GM19239 (cell line): ENCODE measurements around the gene CREBL2.
A peak's percentile ranks its signal among the peaks of the same experiment; 100 is the strongest.
"Not testable (repeated sequence)": the region's sequence is repeated elsewhere in the genome, so short reads cannot be mapped to it uniquely, and the experiment has no call there.

Source experiments
- DNase-seq: peaks from one replicate; pipeline ENCODE4 v3.0.0; 2011; ENCODE audit warnings: low spot score; ENCODE audit not compliant: insufficient read length
- FAIRE-seq: peaks from 2 replicates; lab custom pipeline; 2011; peaks lifted over from hg19 to GRCh38; lab: Jason Lieb, UNC

Gene CREBL2

GRCh38 chr12:12611512-12612306 is at the start of gene CREBL2:
Gene CREBL2 (plus strand): TSS chr12:12611876. CDS start chr12:12612173, 297 bp downstream.
- FAIRE-seq (peak; percentile 97), DNase-seq (peak; percentile 76)

GRCh38 chr12:12562016-12562483 is 49.6 kb upstream of the CREBL2 start:
- DNase-seq = no peak
- FAIRE-seq = no peak

DNA sequence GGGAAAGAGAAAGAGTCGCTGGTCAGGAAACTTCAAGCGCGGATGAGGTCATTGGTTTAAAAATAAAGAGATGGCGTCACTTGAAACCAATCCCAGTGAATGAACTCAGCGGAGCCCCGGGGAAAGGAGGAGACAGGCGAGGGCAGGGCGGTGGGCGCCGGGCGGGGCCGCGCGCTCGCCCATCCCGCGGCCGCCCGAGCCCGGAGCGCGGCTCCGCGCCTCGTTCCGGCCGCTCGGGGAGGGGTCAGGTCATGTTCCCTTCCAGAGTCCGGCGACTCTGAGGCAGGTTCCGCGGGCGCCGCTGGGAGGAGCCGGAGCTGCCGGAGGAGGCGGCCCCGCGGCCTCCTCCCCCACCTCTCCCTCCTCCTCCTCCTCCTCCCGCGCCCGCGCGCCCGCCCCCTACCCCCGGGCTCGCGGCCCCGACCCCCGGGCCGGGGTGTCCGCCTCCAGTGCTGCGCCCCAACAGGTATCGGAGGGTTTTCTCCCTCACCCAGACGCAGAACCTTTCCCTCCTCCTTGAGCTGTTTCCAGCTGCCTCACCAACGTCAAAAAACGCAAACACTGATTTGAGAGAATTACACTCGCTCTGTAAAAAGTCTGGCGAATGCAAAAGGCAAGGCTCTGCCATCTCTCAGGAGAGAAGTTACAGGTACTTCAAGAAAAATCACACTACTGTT is 49.0 kb upstream of the CREBL2 start, which contains the start of gene DUSP16:
Gene DUSP16, minus strand, starts transcription at position 279 of the 677 bp plus-strand sequence. CDS start 41,765 bp downstream, outside the sequence.
- DNase-seq (peak; percentile 89), FAIRE-seq (peak; percentile 91)

DNA sequence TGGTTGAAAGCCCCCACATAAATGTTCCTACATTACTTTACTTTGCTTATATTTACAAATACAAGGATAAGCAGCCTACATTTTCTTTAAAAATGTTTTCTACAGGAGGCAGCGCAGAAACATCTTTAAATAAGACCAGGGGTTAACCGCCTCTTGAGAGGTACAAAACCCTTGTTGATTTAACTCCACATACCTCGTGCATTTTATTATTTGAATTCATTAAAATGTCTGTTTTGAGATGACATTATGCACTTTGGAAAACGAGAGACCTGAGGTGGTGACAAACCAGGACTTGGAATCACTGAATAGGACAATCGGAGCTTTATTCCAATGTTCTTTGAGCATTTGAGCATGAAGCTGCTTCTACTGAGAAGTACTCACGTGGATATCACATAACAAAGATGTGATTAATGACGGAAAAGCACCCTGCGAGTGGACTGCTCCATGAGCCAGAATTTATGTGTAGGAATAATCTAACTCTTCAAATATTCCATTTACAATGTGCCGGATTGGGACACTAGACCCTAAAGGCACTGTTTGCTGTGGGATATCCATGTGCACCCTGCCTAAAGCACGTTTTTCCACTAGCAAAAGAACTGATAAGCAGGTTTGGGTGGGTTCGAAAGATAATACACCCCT is 48.3 kb upstream of the CREBL2 start:
- FAIRE-seq (no peak), DNase-seq (no peak)

DNA sequence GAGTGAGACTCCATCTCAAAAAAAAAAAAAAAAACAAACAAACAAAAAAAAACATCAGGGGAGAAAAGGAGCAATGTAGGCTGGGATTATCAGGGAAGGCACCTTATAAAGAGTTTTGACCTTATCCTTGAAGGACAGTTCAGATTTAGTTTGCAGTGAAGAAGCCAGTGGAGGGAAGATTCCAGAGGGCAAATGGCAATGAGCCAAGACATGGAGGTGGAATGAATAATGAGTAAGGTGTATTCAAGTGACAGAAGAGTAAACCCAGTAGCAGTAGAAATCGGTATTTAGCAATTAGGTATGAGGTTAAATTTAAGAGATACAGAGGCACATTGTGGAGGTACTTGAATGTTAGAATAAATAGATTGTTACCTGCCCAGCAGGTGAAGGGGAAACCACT is 46.8 kb upstream of the CREBL2 start:
- FAIRE-seq (no peak), DNase-seq (no peak)

GRCh38 chr12:12565971-12566370 is 45.7 kb upstream of the CREBL2 start:
- not testable (repeated sequence) for DNase-seq, FAIRE-seq

DNA sequence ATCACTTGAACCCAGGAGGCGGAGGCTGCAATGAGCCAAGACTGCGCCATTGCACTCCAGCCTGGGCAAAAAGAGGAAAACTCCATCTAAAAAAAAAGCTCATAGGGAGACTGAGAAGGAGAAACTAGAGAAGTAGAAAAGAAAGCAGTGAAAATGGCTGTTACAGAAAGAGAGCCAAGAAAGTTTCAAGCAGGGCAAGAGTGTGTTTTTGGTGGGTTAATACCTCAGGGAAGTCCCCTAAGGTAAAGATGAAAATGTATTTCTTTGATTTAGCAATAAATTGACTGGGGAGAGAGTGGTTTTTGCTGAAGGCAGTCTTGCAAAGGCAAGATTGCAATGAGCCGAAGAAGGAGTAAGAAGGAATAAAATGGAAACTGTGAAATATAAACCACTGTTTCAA is 39.0 kb upstream of the CREBL2 start:
- FAIRE-seq (no peak), DNase-seq (no peak)

- DNase-seq = no peak
- no peak for FAIRE-seq
Observed at GRCh38 chr12:12577786-12578185, 33.9 kb upstream of the CREBL2 start.

GRCh38 chr12:12580716-12581115 is 31.0 kb upstream of the CREBL2 start:
- FAIRE-seq, DNase-seq: not testable (repeated sequence)

DNA sequence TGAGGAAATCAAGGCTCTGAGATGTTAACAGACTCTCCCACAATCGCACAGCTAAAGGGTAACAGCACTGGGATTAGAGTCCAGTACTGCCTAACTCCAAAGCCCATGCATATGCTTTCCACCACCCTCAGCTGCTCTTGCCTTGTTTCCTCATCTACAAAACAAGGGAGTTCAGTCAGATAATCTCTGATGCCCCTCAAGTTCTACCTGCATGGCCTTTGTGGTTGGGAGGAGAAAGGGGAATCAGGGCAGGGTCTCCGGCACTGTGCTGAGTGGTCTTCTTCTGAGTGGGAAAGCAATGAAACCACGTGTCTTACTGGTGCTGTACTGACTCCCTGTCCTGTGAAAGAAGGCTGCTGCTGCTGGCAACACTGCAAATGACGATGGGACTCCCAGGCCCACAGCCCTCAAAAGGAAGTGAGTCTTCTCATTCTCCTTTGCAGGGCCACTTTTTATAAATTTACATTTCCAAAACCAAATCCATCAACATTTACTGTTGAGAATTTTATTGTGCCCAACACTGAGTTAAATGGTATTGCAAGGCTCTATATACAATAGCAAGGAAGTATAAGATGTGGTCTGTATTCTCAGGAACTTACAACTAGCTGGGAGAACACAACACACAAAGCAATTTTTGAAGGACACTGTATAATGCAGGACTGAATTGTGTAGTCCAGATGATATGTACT is 29.3 kb upstream of the CREBL2 start:
- no peak for FAIRE-seq
- DNase-seq = no peak

DNA sequence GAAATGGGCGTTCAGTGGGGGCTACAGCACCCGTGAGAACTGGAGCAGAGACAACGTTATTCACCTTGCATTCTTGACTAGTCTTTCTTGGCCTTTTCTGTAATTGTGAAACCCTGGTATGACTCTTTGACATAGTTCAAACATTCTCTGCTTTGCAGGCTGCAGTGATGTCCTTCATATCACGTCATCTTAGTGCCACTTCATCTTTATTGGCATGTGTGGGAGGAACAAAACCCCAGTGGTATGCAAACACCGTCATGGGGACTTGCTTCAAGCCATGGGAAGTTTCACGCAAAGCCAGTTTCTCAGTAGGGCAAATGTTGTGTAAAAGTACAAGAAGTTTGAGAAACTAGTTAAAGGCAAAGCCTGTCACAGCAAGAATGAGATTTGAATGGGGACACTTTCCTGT is 28.8 kb upstream of the CREBL2 start:
- peak; percentile 98 for FAIRE-seq
- no peak for DNase-seq

DNA sequence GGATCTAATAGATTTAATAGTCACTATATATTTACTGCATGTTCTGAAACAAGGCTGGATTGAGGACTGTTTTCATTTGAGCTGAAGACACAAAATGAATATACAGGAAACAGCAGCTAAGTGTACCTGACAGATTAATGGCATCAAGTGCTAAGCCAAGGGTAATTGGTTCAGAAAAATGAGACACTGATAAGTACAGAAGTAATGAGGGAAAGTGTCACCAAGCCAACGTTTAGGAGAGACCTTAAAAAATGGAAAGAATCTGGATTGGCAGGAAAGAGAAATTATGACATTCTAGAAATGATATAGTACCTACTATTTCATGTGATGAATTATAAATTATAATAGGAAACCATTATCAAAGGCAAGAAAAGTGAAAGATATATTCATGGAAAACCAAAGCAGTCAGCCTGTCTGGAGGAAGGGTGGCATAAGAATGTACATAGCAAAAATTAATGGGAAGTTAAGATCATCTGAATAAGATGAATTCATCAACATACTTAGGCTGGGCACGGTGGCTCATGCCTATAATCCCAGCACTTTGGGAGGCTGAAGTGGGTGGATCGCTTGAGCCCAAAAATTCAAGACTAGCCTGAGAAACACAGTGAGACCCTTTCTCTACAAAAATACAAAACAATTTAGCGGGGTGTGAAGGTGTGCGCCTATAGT is 28.0 kb upstream of the CREBL2 start:
- no peak for FAIRE-seq

GRCh38 chr12:12585115-12585863 is 26.4 kb upstream of the CREBL2 start:
- FAIRE-seq (no peak), DNase-seq (no peak)

More for the DNA sequence above, 28.0 kb upstream of the CREBL2 start:
- no peak for DNase-seq

DNA sequence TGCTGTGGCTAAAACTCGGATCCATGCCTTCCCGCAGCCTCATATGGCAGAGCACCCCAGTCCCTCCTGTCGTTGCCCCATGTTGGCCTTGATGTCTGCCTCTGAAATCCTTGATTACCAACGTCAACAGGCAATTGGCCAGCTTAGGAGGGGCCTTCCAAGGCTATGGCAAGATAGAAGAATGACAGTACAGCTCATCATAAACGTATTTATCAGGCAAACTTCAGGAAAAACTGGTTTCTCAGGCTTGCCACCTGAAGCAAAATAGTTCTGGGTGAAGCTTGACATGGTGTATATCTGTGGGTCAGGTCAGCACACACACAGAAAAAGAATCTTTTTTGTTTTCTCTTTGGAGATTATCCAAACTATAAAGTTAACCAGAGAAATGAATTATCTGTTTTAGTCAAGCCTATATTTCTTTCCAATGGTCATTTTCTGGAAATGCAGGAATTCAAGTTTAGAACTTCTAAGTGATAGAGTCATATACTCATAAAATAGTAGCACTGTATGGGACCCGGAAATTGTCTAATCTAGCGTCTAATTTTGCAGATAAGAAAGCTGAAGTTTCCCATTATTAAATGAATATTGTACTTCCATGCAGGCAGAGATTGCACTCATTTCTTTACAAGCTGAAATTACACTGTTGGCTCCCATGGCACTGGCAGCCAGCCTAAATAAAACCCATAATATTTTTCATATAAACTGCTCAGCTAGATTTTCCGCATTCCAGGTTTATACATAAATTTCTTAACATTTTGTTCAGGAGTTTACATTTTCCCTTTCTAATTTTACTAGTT is 24.6 kb upstream of the CREBL2 start:
- FAIRE-seq (no peak), DNase-seq (no peak)

GRCh38 chr12:12587878-12588277 is 23.8 kb upstream of the CREBL2 start:
- no peak for FAIRE-seq
- DNase-seq = no peak

GRCh38 chr12:12588436-12588835 is 23.2 kb upstream of the CREBL2 start:
- FAIRE-seq, DNase-seq: not testable (repeated sequence)

DNA sequence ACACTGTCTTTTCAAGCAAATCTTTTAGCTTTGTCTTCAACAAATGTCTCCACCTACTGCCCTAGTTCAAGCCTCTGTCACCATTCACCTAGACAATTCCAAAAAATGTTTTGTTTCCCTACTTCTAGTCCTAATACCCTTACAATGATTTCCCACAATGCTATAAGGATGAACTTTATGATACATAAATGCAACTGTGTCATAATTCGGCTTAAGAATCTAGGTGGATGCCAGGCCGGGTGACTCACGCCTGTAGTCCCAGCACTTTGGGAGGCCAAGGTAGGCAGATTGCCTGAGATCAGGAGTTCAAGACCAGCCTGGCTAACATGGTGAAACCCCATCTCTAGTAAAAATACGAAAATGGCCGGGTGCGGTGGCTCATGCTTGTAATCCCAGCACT is 20.7 kb upstream of the CREBL2 start:
- FAIRE-seq (no peak), DNase-seq (no peak)

DNA sequence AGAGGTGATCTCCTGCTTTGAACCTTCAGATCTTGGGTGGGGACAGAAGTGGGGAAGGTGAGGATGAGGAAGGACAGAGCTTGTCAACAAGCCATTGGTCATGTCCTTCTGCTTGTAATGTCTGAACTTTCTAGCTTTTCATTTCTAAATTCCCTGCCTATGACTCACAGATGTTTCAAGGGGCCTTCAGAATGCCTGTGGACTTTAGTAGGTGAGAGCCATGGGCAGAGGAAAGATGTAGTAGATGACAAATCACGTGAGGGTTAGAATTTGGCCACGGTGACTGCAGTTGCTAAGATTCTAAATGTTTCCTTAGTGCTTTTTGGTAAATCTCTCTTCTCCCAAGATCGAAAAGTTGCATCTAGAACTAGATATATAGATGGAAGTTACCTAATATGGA is 18.7 kb upstream of the CREBL2 start:
- FAIRE-seq = no peak
- no peak for DNase-seq
